IPS-15b (cell line): ENCODE measurements around the gene MAPKAP1.

Experiments
- H3K27me3 ChIP-seq: one replicate; pipeline ENCODE4 v1.6.1; 2013; ENCODE audit warnings: low read length; ENCODE audit not compliant: control insufficient read depth, insufficient read depth
- H3K36me3 ChIP-seq: one replicate; pipeline ENCODE4 v1.6.1; 2013; ENCODE audit warnings: low read length; ENCODE audit not compliant: control insufficient read depth, insufficient read depth
- H3K4me1 ChIP-seq: one replicate; pipeline ENCODE4 v1.6.1; 2013; ENCODE audit warnings: mild to moderate bottlenecking, low read length; ENCODE audit not compliant: control insufficient read depth, insufficient read depth
- H3K4me3 ChIP-seq: one replicate; pipeline ENCODE4 v1.5.1; 2013; ENCODE audit warnings: low read depth, low read length
- H3K9ac ChIP-seq: one replicate; pipeline ENCODE4 v1.6.1; 2013; ENCODE audit warnings: low read depth, mild to moderate bottlenecking, low read length
- H3K9me3 ChIP-seq: one replicate; pipeline ENCODE4 v1.6.1; 2013; ENCODE audit warnings: mild to moderate bottlenecking, low read length; ENCODE audit not compliant: control insufficient read depth, insufficient read depth

Gene MAPKAP1

GRCh38 chr9:125411171-125411756 is 295.7 kb downstream of the MAPKAP1 start:
- Histone ChIP-seq H3K4me3 (no peak overlapping the region), H3K9ac (no peak overlapping the region), H3K9me3 (no peaks in the 10 kb centered on the region), H3K27me3 (peaks cover 11% of the 10 kb centered on the region), H3K36me3 (no peaks in the 10 kb centered on the region), H3K4me1 (no peaks in the 10 kb centered on the region)

- H3K4me3 ChIP-seq, result no peak overlapping the region
These were observed 296.5 kb downstream of the MAPKAP1 start for GRCh38 chr9:125410522-125410894.

GRCh38 chr9:125409637-125410521 is 297.1 kb downstream of the MAPKAP1 start:
- Histone ChIP-seq H3K36me3 (no peaks in the 10 kb centered on the region), H3K4me1 (no peaks in the 10 kb centered on the region), H3K9me3 (no peaks in the 10 kb centered on the region), H3K4me3 (no peak overlapping the region), H3K27me3 (peaks cover 11% of the 10 kb centered on the region), H3K9ac (no peak overlapping the region)

More at GRCh38 chr9:125410522-125410894, 296.5 kb downstream of the MAPKAP1 start:
- H3K27me3 ChIP-seq, result peaks cover 11% of the 10 kb centered on the region
- no peak overlapping the region for H3K9ac ChIP-seq
- H3K4me1 ChIP-seq, result no peaks in the 10 kb centered on the region
- no peaks in the 10 kb centered on the region for H3K9me3 ChIP-seq
- no peaks in the 10 kb centered on the region for H3K36me3 ChIP-seq

- H3K9me3 ChIP-seq, result no peaks in the 10 kb centered on the region
- H3K36me3 ChIP-seq, result no peaks in the 10 kb centered on the region
- H3K27me3 ChIP-seq, result peaks cover 11% of the 10 kb centered on the region
- no peak overlapping the region for H3K9ac ChIP-seq
- H3K4me1 ChIP-seq, result no peaks in the 10 kb centered on the region
- no peak overlapping the region for H3K4me3 ChIP-seq
These were observed 297.8 kb downstream of the MAPKAP1 start for GRCh38 chr9:125409217-125409636.

GRCh38 chr9:125407974-125408900 is 298.8 kb downstream of the MAPKAP1 start:
- Histone ChIP-seq H3K9me3 (no peaks in the 10 kb centered on the region), H3K36me3 (no peaks in the 10 kb centered on the region), H3K9ac (peak overlapping the region; percentile 24), H3K4me1 (no peaks in the 10 kb centered on the region), H3K27me3 (peaks cover 11% of the 10 kb centered on the region), H3K4me3 (peak overlapping the region; percentile 69)

- Histone ChIP-seq H3K27me3 (peaks cover 11% of the 10 kb centered on the region), H3K4me1 (no peaks in the 10 kb centered on the region), H3K9ac (peak overlapping the region; percentile 24), H3K4me3 (peak overlapping the region; percentile 69), H3K9me3 (no peaks in the 10 kb centered on the region), H3K36me3 (no peaks in the 10 kb centered on the region)
These were observed 299.5 kb downstream of the MAPKAP1 start for GRCh38 chr9:125407432-125407973.

- H3K9me3 ChIP-seq, result no peaks in the 10 kb centered on the region
- no peaks in the 10 kb centered on the region for H3K4me1 ChIP-seq
- H3K4me3 ChIP-seq, result no peak overlapping the region
- peaks cover 11% of the 10 kb centered on the region for H3K27me3 ChIP-seq
- no peak overlapping the region for H3K9ac ChIP-seq
- no peaks in the 10 kb centered on the region for H3K36me3 ChIP-seq
These were observed 300.3 kb downstream of the MAPKAP1 start for GRCh38 chr9:125406810-125407087.

GRCh38 chr9:125405938-125406809 is 300.8 kb downstream of the MAPKAP1 start:
- Histone ChIP-seq H3K4me1 (no peaks in the 10 kb centered on the region), H3K9me3 (no peaks in the 10 kb centered on the region), H3K36me3 (no peaks in the 10 kb centered on the region), H3K4me3 (no peak overlapping the region), H3K9ac (no peak overlapping the region), H3K27me3 (peaks cover 11% of the 10 kb centered on the region)

- H3K4me3 ChIP-seq, result no peak overlapping the region
- H3K9ac ChIP-seq, result no peak overlapping the region
- H3K9me3 ChIP-seq, result no peaks in the 10 kb centered on the region
- H3K4me1 ChIP-seq, result no peaks in the 10 kb centered on the region
- H3K36me3 ChIP-seq, result no peaks in the 10 kb centered on the region
- H3K27me3 ChIP-seq, result peaks cover 11% of the 10 kb centered on the region
These were observed 302.3 kb downstream of the MAPKAP1 start for GRCh38 chr9:125404733-125405132.

GRCh38 chr9:125400725-125401716 is 306.0 kb downstream of the MAPKAP1 start:
- no peaks in the 10 kb centered on the region for H3K36me3 ChIP-seq

More at GRCh38 chr9:125400725-125401716, 306.0 kb downstream of the MAPKAP1 start:
- Histone ChIP-seq H3K9me3 (no peaks in the 10 kb centered on the region), H3K27me3 (no peaks in the 10 kb centered on the region), H3K4me3 (no peak overlapping the region), H3K4me1 (no peaks in the 10 kb centered on the region), H3K9ac (no peak overlapping the region)
